ENCODE measurements around the gene YTHDF1.

- TF ChIP-seq, protein P1, sequence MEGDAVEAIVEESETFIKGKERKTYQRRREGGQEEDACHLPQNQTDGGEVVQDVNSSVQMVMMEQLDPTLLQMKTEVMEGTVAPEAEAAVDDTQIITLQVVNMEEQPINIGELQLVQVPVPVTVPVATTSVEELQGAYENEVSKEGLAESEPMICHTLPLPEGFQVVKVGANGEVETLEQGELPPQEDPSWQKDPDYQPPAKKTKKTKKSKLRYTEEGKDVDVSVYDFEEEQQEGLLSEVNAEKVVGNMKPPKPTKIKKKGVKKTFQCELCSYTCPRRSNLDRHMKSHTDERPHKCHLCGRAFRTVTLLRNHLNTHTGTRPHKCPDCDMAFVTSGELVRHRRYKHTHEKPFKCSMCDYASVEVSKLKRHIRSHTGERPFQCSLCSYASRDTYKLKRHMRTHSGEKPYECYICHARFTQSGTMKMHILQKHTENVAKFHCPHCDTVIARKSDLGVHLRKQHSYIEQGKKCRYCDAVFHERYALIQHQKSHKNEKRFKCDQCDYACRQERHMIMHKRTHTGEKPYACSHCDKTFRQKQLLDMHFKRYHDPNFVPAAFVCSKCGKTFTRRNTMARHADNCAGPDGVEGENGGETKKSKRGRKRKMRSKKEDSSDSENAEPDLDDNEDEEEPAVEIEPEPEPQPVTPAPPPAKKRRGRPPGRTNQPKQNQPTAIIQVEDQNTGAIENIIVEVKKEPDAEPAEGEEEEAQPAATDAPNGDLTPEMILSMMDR (IDR thresholded peaks at IDR 0.05; ENCODE audit: poor library complexity, severe bottlenecking) = no peak
- TF ChIP-seq EZH2 (IDR thresholded peaks at IDR 0.05; ENCODE audit: borderline replicate concordance, insufficient read depth, low read length, poor library complexity, severe bottlenecking) = no peak
- TF ChIP-seq EP300 (conservative IDR thresholded peaks at IDR 0.05; ENCODE audit: poor library complexity, severe bottlenecking) = peak; percentile 42
These were observed at the start of gene YTHDF1 for GRCh38 chr20:63216041-63216848.

Data from neural cell (in vitro differentiated cells).